ENCODE results near the gene BEST4. TPM values are rescaled to one million over a fixed set of nuclear protein-coding genes. Genes with fewer than 3 reads are reported as not detected.

BEST4 gene
- total and polyA plus RNA-seq, 2 of the 13 experiments (the other 11 are each of a cell fraction or from before 2014, with no cell fraction given) = 0.77 to 1.4 TPM

DNA sequence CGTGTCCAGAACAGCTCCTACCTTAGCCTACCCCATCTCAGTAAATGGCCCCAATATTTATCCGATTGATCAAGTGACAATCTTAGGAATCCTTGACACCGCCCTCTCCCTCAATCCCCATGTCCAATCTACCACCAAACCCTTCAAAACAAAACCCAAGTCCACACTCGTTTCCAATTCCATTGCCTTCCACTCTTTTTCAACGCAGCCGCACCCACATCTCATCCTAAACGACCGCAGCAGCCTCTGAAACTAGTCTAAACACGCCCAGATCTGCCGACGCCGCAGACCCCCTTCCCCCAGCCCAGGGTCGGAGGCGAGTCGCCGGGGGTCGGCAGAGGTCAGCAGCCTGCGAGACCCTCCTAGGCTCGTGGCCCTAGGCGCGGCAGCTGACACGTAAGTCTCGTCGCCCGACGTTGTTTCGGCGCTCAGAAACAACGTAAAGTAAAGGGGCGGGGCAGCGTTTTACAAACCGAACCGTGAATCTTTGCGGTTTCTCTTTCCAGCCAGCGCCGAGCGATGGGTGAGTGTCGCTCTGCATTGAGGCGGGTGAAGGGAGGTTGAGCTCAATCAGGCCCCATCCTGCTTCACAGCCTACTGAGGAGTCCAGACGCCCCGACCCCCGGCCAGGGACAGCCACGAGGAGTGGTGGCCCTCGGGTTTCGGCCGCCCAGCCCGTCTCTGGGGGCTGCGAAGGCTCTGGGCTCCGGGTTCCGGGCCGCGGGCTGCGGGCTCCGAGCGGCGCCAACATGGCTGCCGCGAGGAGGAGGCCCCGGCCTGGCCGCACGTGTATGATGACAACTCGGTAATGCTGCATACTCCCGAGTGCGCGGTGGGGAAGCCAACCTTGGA, 12.7 kb downstream of the BEST4 start, which contains the start of gene RPS8 (continued):
- TF ChIP-seq, protein P1, sequence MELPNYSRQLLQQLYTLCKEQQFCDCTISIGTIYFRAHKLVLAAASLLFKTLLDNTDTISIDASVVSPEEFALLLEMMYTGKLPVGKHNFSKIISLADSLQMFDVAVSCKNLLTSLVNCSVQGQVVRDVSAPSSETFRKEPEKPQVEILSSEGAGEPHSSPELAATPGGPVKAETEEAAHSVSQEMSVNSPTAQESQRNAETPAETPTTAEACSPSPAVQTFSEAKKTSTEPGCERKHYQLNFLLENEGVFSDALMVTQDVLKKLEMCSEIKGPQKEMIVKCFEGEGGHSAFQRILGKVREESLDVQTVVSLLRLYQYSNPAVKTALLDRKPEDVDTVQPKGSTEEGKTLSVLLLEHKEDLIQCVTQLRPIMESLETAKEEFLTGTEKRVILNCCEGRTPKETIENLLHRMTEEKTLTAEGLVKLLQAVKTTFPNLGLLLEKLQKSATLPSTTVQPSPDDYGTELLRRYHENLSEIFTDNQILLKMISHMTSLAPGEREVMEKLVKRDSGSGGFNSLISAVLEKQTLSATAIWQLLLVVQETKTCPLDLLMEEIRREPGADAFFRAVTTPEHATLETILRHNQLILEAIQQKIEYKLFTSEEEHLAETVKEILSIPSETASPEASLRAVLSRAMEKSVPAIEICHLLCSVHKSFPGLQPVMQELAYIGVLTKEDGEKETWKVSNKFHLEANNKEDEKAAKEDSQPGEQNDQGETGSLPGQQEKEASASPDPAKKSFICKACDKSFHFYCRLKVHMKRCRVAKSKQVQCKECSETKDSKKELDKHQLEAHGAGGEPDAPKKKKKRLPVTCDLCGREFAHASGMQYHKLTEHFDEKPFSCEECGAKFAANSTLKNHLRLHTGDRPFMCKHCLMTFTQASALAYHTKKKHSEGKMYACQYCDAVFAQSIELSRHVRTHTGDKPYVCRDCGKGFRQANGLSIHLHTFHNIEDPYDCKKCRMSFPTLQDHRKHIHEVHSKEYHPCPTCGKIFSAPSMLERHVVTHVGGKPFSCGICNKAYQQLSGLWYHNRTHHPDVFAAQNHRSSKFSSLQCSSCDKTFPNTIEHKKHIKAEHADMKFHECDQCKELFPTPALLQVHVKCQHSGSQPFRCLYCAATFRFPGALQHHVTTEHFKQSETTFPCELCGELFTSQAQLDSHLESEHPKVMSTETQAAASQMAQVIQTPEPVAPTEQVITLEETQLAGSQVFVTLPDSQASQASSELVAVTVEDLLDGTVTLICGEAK (IDR thresholded peaks at IDR 0.05) = no peak
- TF ChIP-seq, protein P1 (CRISPR knock-in tag; IDR thresholded peaks at IDR 0.05) = peak; percentile 41; the same call in 1 of the 2 replicates
- no peak; the same call in 1 of the 2 replicates for TF ChIP-seq ZNF792 (CRISPR knock-in tag; IDR thresholded peaks at IDR 0.05)
- TF ChIP-seq ZBTB21 (CRISPR knock-in tag; IDR thresholded peaks at IDR 0.05) = no peak; the same call in 1 of the 2 replicates
- TF ChIP-seq NRL (CRISPR knock-in tag; IDR thresholded peaks at IDR 0.05; ENCODE audit: borderline replicate concordance) = no peak; the same call in 1 of the 2 replicates
- no peak for TF ChIP-seq ZNF432 (CRISPR knock-in tag; IDR thresholded peaks at IDR 0.05; ENCODE audit: borderline replicate concordance)
- peak; percentile 55; the same call in 1 of the 2 replicates for TF ChIP-seq ZNF770 (CRISPR knock-in tag; IDR thresholded peaks at IDR 0.05)
- no peak for TF ChIP-seq KLF13 (CRISPR knock-in tag; IDR thresholded peaks at IDR 0.05)
- peak; percentile 73 for TF ChIP-seq CHD2 (IDR thresholded peaks at IDR 0.05; ENCODE audit: low read depth, low read length)
- no peak; the same call in 1 of the 2 replicates for TF ChIP-seq GZF1 (CRISPR knock-in tag; IDR thresholded peaks at IDR 0.05)
- TF ChIP-seq ZBTB37 (CRISPR knock-in tag; IDR thresholded peaks at IDR 0.05) = no peak
- no peak for TF ChIP-seq PHB2 (IDR thresholded peaks at IDR 0.05; ENCODE audit: partially characterized antibody)
- TF ChIP-seq, protein P2, sequence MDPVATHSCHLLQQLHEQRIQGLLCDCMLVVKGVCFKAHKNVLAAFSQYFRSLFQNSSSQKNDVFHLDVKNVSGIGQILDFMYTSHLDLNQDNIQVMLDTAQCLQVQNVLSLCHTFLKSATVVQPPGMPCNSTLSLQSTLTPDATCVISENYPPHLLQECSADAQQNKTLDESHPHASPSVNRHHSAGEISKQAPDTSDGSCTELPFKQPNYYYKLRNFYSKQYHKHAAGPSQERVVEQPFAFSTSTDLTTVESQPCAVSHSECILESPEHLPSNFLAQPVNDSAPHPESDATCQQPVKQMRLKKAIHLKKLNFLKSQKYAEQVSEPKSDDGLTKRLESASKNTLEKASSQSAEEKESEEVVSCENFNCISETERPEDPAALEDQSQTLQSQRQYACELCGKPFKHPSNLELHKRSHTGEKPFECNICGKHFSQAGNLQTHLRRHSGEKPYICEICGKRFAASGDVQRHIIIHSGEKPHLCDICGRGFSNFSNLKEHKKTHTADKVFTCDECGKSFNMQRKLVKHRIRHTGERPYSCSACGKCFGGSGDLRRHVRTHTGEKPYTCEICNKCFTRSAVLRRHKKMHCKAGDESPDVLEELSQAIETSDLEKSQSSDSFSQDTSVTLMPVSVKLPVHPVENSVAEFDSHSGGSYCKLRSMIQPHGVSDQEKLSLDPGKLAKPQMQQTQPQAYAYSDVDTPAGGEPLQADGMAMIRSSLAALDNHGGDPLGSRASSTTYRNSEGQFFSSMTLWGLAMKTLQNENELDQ (CRISPR knock-in tag; IDR thresholded peaks at IDR 0.05; ENCODE audit: borderline replicate concordance) = no peak
- no peak for TF ChIP-seq IKZF1 (IDR thresholded peaks at IDR 0.05)

Data from HepG2 (cell line).